ENCODE results near the gene GAD1. TPM values are rescaled to one million over a fixed set of nuclear protein-coding genes. Genes with fewer than 3 reads are reported as not detected.

The GAD1 gene
- total RNA-seq, 2 donors from 2014 or later: 12.8 to 26.3 TPM

DNA sequence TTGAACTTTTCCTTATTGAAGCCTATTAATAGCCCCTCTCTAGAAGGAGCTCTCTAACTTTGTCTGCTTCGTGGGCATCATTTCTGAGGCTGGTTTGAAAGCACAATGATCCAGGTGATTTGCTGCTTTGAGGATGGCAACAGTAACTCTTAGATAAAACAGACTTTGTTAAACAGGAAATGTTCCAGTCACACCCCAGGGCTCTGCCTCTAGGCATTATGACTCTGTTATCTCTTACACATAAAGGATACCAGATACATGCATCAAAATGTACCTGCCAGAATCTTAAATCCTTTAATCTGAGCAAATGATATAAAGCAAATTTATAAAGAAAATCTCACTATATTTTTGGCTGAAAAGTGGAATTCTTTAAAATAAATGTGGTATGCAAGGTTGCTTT lies 52.3 kb downstream of the GAD1 start:
- no peak overlapping the region for H3K27ac ChIP-seq (ENCODE audit: low read depth, low read length)
- H3K36me3 ChIP-seq (ENCODE audit: control insufficient read depth, insufficient read depth, low read length): no peaks in the 10 kb centered on the region
- H3K4me3 ChIP-seq (ENCODE audit: low read length): no peak overlapping the region
- no peak overlapping the region for H3K27ac Mint-ChIP-seq
- H3K9me3 ChIP-seq (ENCODE audit: control insufficient read depth, low read length): no peaks in the 10 kb centered on the region
- DNase-seq: no peak
- no peaks in the 10 kb centered on the region for H3K4me1 ChIP-seq (ENCODE audit: control insufficient read depth, insufficient read depth, low read length)
- no peak overlapping the region for H3K4me3 Mint-ChIP-seq
- H3K36me3 Mint-ChIP-seq (ENCODE audit: low read depth): no peaks in the 10 kb centered on the region
- 97 to 100% methylated on average over 1 of the region's 1 CpG for WGBS, 2 experiments (ENCODE audit: insufficient coverage in 1 of 2, insufficient read length in 1 of 2)
- H3K27me3 Mint-ChIP-seq (ENCODE audit: insufficient read depth): no peaks in the 10 kb centered on the region
- H3K4me1 Mint-ChIP-seq: peaks cover 8% of the 10 kb centered on the region
- H3K9me3 Mint-ChIP-seq: no peaks in the 10 kb centered on the region
- TF ChIP-seq, protein P1, sequence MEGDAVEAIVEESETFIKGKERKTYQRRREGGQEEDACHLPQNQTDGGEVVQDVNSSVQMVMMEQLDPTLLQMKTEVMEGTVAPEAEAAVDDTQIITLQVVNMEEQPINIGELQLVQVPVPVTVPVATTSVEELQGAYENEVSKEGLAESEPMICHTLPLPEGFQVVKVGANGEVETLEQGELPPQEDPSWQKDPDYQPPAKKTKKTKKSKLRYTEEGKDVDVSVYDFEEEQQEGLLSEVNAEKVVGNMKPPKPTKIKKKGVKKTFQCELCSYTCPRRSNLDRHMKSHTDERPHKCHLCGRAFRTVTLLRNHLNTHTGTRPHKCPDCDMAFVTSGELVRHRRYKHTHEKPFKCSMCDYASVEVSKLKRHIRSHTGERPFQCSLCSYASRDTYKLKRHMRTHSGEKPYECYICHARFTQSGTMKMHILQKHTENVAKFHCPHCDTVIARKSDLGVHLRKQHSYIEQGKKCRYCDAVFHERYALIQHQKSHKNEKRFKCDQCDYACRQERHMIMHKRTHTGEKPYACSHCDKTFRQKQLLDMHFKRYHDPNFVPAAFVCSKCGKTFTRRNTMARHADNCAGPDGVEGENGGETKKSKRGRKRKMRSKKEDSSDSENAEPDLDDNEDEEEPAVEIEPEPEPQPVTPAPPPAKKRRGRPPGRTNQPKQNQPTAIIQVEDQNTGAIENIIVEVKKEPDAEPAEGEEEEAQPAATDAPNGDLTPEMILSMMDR (conservative IDR thresholded peaks at IDR 0.05): no peak
- H3K9ac ChIP-seq (ENCODE audit: extremely low read depth, low read length, poor library complexity, severe bottlenecking): no peak overlapping the region
- no peaks in the 10 kb centered on the region for H3K27me3 ChIP-seq (ENCODE audit: control insufficient read depth, insufficient read depth, low read length, poor library complexity, severe bottlenecking)

DNA sequence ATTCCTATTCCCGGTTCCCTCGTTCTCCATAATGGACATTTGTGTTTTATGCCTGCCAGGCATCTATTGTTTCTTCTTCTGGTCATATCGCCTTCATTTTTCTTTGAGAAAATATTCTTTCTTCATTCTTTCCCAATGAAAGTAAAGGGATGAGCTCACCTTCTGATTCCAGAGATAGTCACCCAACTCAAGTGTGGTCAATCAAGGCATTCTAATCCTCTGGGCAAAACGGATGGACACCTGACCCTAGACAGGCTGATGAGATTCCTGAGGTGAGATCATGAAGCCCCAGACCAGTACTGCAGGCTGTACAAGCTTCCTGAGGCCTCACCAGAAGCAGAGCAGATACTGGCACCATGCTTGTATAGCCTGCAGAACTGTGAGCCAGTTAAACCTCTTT lies 52.8 kb downstream of the GAD1 start:
- no peaks in the 10 kb centered on the region for H3K36me3 ChIP-seq (ENCODE audit: control insufficient read depth, insufficient read depth, low read length)
- H3K9me3 ChIP-seq (ENCODE audit: control insufficient read depth, low read length): no peaks in the 10 kb centered on the region
- no peak overlapping the region for H3K4me3 ChIP-seq (ENCODE audit: low read length)
- Mint-ChIP-seq H3K27me3 (ENCODE audit: insufficient read depth) (no peaks in the 10 kb centered on the region), H3K9me3 (no peaks in the 10 kb centered on the region), H3K4me1 (peaks cover 8% of the 10 kb centered on the region), H3K4me3 (no peak overlapping the region), H3K27ac (no peak overlapping the region), H3K36me3 (ENCODE audit: low read depth) (no peaks in the 10 kb centered on the region)
- H3K9ac ChIP-seq (ENCODE audit: extremely low read depth, low read length, poor library complexity, severe bottlenecking): no peak overlapping the region
- 87 to 95% methylated on average over 3 to 4 of the region's 4 CpGs for WGBS, 2 experiments (ENCODE audit: insufficient coverage in 1 of 2, insufficient read length in 1 of 2)
- no peaks in the 10 kb centered on the region for H3K27me3 ChIP-seq (ENCODE audit: control insufficient read depth, insufficient read depth, low read length, poor library complexity, severe bottlenecking)
- no peaks in the 10 kb centered on the region for H3K4me1 ChIP-seq (ENCODE audit: control insufficient read depth, insufficient read depth, low read length)
- no peak overlapping the region for H3K27ac ChIP-seq (ENCODE audit: low read depth, low read length)
- DNase-seq: no peak
- TF ChIP-seq, protein P1 (conservative IDR thresholded peaks at IDR 0.05): no peak

GRCh38 chr2:170873035-170873692 lies 56.5 kb downstream of the GAD1 start:
- Histone ChIP-seq H3K36me3 (ENCODE audit: control insufficient read depth, insufficient read depth, low read length) (no peaks in the 10 kb centered on the region), H3K27ac (ENCODE audit: low read depth, low read length) (peak overlapping the region; percentile 3), H3K27me3 (ENCODE audit: control insufficient read depth, insufficient read depth, low read length, poor library complexity, severe bottlenecking) (no peaks in the 10 kb centered on the region), H3K9me3 (ENCODE audit: control insufficient read depth, low read length) (no peaks in the 10 kb centered on the region), H3K4me3 (ENCODE audit: low read length) (peak overlapping the region; percentile 70), H3K9ac (ENCODE audit: extremely low read depth, low read length, poor library complexity, severe bottlenecking) (peak overlapping the region; percentile 62), H3K4me1 (ENCODE audit: control insufficient read depth, insufficient read depth, low read length) (no peaks in the 10 kb centered on the region)
- DNase-seq: peak; percentile 94
- Mint-ChIP-seq H3K4me1 (peaks cover 8% of the 10 kb centered on the region), H3K9me3 (no peaks in the 10 kb centered on the region), H3K36me3 (ENCODE audit: low read depth) (no peaks in the 10 kb centered on the region), H3K4me3 (peak overlapping the region; percentile 43), H3K27ac (peak overlapping the region; percentile 96), H3K27me3 (ENCODE audit: insufficient read depth) (no peaks in the 10 kb centered on the region)
- WGBS, 2 experiments (ENCODE audit: insufficient coverage in 1 of 2, insufficient read length in 1 of 2): 22 to 24% methylated on average over 8 to 13 of the region's 13 CpGs
- TF ChIP-seq, protein P1 (conservative IDR thresholded peaks at IDR 0.05): peak; percentile 98

Measured in endodermal cell (in vitro differentiated cells).